A549 (cell line): ENCODE measurements around the gene ZNF536.

Experiments used
- BHLHE40 ChIP-seq: IDR thresholded peaks from 2 replicates; pipeline ENCODE4 v1.6.1; 2012; ENCODE audit warnings: low read depth, low read length, inconsistent platforms
- CBX8 ChIP-seq: fragments of 200-600 bp; sonication (generic); IDR thresholded peaks from 2 replicates; pipeline ENCODE4 v1.6.1; 2016
- MAZ ChIP-seq: fragments of 150-350 bp; IDR thresholded peaks from 2 replicates; pipeline ENCODE4 v1.6.1; 2014; ENCODE audit warnings: antibody characterized with exemption, low read depth, low read length, borderline replicate concordance
- POLR2A ChIP-seq: IDR thresholded peaks from 2 replicates; pipeline ENCODE4 v1.6.1; 2012; ENCODE audit warnings: mild to moderate bottlenecking, low read length

GRCh38 chr19:30428844-30429243 is 56.7 kb downstream of the ZNF536 start:
- TF ChIP-seq BHLHE40 (no peak), POLR2A (no peak), CBX8 (no peak), MAZ (no peak)
